NT2/D1 (cell line): Measurements from ENCODE around the gene PDCD1LG2.

Experiments
- SUZ12 ChIP-seq: IDR thresholded peaks from 2 replicates; pipeline ENCODE4 v1.6.1; 2011; ENCODE audit not compliant: insufficient read length, insufficient read depth; ENCODE audit errors: extremely low read depth
- YY1 ChIP-seq: IDR thresholded peaks from 2 replicates; pipeline ENCODE4 v1.6.1; 2011; ENCODE audit not compliant: insufficient read length, insufficient read depth
- ZNF274 ChIP-seq: IDR thresholded peaks from 2 replicates; pipeline ENCODE4 v1.6.1; 2011; ENCODE audit warnings: mild to moderate bottlenecking, low read depth, low read length

GRCh38 chr9:5486988-5487387 lies 23.3 kb upstream of the PDCD1LG2 start:
- TF ChIP-seq SUZ12 (no peak), YY1 (no peak), ZNF274 (no peak)
